Peyer's patch (tissue), 4 donors: ENCODE measurements around the gene GULP1.

ENCODE experiments used
- POLR2A ChIP-seq, 2 donors: fragments of 450-650 bp; IDR thresholded peaks; one replicate each; pipeline ENCODE4 v1.5.1; 2017; ENCODE audit warnings: antibody characterized with exemption in 2 of 2, mild to moderate bottlenecking in 2 of 2, moderate library complexity in 2 of 2
- TF ChIP-seq, protein P1 (sequence below), 6 experiments: fragments of 450-650 bp in 4 of 6; fragments of 200-600 bp in 2 of 6; sonication (generic) in 1 of 6; IDR thresholded peaks; one replicate each; pipeline ENCODE4 v1.5.1; 2017 to 2019; ENCODE audit warnings: antibody characterized with exemption in 6 of 6, mild to moderate bottlenecking in 3 of 6, moderate library complexity in 1 of 6

DNA sequence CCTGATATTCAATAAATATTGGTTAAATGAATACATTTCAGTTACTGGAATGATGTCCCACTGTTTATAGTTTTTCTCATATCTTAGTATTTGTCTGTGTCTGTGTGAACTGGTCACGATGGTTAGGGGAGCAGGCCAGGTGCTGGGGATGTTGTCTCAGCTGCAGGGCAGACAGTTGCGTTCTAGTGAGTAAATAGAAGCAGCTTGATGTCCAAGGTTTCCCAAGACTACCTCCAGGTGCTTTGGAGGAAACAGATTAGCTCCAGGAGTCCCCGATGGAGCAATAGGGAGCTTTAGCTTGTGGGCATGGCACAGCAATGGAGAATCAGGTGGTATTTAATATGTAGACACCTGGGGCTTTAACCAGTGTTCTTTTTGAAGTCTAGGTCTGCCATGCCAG, 75.5 kb downstream of the GULP1 start:
- TF ChIP-seq, protein P1, sequence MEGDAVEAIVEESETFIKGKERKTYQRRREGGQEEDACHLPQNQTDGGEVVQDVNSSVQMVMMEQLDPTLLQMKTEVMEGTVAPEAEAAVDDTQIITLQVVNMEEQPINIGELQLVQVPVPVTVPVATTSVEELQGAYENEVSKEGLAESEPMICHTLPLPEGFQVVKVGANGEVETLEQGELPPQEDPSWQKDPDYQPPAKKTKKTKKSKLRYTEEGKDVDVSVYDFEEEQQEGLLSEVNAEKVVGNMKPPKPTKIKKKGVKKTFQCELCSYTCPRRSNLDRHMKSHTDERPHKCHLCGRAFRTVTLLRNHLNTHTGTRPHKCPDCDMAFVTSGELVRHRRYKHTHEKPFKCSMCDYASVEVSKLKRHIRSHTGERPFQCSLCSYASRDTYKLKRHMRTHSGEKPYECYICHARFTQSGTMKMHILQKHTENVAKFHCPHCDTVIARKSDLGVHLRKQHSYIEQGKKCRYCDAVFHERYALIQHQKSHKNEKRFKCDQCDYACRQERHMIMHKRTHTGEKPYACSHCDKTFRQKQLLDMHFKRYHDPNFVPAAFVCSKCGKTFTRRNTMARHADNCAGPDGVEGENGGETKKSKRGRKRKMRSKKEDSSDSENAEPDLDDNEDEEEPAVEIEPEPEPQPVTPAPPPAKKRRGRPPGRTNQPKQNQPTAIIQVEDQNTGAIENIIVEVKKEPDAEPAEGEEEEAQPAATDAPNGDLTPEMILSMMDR (IDR thresholded peaks at IDR 0.05), result no peak
- TF ChIP-seq POLR2A (IDR thresholded peaks at IDR 0.05), result no peak
